ENCODE results near the gene PRRX2.
A peak's percentile ranks its signal among the peaks of the same experiment; 100 is the strongest.

Gene PRRX2

DNA sequence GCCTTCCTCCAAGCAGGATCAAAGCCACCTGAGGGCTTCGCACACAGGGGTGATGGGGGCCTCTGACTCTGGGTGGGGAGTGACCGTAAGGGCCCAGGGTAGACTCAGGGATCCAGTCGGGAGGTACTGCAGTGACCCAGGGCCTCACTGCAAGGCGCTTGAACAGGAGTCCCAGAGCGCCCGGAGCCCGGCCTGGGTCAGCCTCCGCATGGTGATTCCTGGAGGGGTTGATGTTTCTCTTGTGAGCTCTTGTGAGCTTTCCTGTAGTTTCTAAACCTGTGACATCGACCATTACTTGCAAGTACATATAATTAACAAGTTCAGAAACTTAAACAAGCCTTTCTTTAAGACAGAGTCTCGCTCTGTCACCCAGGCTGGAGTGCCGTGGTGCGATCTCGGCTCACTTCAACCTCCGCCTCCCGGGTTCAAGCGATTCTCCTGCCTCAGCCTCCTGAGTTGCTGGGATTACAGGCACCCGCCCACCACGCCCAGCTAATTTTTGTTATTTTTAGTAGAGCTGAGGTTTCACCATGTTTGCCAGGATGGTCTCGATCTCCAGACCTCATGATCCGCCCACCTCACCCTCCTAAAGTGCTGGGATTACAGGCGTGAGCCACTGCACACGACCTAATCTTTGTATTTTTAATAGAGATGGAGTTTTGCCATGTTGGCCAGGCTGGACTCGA is 67.6 kb downstream of the PRRX2 start (continued):
- TF ChIP-seq, protein P1, sequence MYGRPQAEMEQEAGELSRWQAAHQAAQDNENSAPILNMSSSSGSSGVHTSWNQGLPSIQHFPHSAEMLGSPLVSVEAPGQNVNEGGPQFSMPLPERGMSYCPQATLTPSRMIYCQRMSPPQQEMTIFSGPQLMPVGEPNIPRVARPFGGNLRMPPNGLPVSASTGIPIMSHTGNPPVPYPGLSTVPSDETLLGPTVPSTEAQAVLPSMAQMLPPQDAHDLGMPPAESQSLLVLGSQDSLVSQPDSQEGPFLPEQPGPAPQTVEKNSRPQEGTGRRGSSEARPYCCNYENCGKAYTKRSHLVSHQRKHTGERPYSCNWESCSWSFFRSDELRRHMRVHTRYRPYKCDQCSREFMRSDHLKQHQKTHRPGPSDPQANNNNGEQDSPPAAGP (tag by site-specific recombination; IDR thresholded peaks at IDR 0.05), result 0 out of 2 replicates have a peak, but pooled peaks have one; percentile 22
- TF ChIP-seq ZNF211 (tag by site-specific recombination; IDR thresholded peaks at IDR 0.05; ENCODE audit: low read depth), result no peak
- TF ChIP-seq YY2 (tag by site-specific recombination; IDR thresholded peaks at IDR 0.05), result no peak
- TF ChIP-seq ZNF311 (tag by site-specific recombination; IDR thresholded peaks at IDR 0.05; ENCODE audit: borderline replicate concordance), result no peak
- TF ChIP-seq ZNF391 (tag by site-specific recombination; IDR thresholded peaks at IDR 0.05; ENCODE audit: borderline replicate concordance, low read depth), result no peak
- TF ChIP-seq EGR2 (tag by site-specific recombination; IDR thresholded peaks at IDR 0.05; ENCODE audit: low read depth), result peak; percentile 40; the same call in 1 of the 2 replicates
- no peak for TF ChIP-seq ZNF664 (tag by site-specific recombination; IDR thresholded peaks at IDR 0.05)
- no peak for TF ChIP-seq SP2 (tag by site-specific recombination; IDR thresholded peaks at IDR 0.05)
- TF ChIP-seq ZNF747 (tag by site-specific recombination; IDR thresholded peaks at IDR 0.05), result no peak
- no peak for TF ChIP-seq ZNF561 (tag by site-specific recombination; IDR thresholded peaks at IDR 0.05; ENCODE audit: borderline replicate concordance)
- TF ChIP-seq KLF1 (tag by site-specific recombination; IDR thresholded peaks at IDR 0.05), result peak; percentile 95

DNA sequence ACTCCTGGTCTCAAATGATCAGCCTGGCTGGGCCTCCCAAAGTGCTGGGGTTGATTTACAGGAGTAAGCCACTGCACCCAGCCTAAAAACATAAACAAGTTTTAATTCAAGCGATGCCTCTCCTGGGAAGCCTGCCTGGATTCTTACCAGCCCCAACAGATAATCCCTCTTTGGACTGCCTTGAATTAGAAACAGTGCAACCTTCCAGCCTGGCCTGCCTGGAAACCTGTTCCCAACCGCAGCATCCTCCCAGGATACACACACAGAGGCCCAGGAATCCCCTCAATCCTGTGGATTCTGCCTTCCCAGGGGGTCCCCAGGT is 68.1 kb downstream of the PRRX2 start:
- no peaks in the 10 kb centered on the region for H3K9me3 ChIP-seq (ENCODE audit: control insufficient read depth, insufficient read depth, low read depth, low read length)
- H3K4me1 ChIP-seq (ENCODE audit: control insufficient read depth, insufficient read depth, low read length), result no peaks in the 10 kb centered on the region
- ChIA-PET CTCF (interaction anchor here (0.6 to 1.5 kb wide), 2 partner anchors 11 to 57 kb away, joined by 3 read pairs; no protein-coding TSS in a partner anchor), POLR2A (no interaction called here)
- no peak overlapping the region for H3K4me3 ChIP-seq (ENCODE audit: low read depth, low read length)
- no peak overlapping the region for H3K27ac ChIP-seq (ENCODE audit: extremely low read depth, low read depth, low read length)
- H3K36me3 ChIP-seq (ENCODE audit: control insufficient read depth in 2 of 2, insufficient read depth in 1 of 2, low read length in 2 of 2), result no peaks in the 10 kb centered on the region
- TF ChIP-seq KLF1 (tag by site-specific recombination; IDR thresholded peaks at IDR 0.05), result 0 out of 2 replicates have a peak, but pooled peaks have one; percentile 6
- TF ChIP-seq, protein P1 (tag by site-specific recombination; IDR thresholded peaks at IDR 0.05), result 0 out of 2 replicates have a peak, but pooled peaks have one; percentile 10
- TF ChIP-seq, protein P2, sequence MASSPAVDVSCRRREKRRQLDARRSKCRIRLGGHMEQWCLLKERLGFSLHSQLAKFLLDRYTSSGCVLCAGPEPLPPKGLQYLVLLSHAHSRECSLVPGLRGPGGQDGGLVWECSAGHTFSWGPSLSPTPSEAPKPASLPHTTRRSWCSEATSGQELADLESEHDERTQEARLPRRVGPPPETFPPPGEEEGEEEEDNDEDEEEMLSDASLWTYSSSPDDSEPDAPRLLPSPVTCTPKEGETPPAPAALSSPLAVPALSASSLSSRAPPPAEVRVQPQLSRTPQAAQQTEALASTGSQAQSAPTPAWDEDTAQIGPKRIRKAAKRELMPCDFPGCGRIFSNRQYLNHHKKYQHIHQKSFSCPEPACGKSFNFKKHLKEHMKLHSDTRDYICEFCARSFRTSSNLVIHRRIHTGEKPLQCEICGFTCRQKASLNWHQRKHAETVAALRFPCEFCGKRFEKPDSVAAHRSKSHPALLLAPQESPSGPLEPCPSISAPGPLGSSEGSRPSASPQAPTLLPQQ (tag by site-specific recombination; IDR thresholded peaks at IDR 0.05), result no peak

DNA sequence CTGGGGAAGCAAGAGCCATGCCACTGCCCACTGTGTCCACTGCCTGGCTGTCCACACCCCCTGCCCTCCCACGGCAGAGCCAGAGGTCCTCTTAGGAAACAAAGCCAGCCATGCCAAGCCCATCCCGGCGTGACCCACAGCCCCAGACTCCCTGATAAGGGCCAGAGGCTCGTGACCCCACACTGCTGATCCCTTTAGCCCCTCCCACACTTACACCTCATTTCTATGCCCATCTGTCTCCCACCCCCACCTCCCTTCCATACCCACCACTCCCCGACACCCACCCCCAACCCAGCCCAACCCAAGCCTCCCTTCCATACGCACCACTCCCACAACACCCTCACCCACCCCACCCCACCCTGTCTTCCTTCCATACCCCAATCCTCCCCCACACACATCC is 70.1 kb downstream of the PRRX2 start:
- ChIA-PET POLR2A (no interaction called here), CTCF (interaction anchor here (1.0 to 9.7 kb wide), 4 partner anchors 8 to 93 kb away, joined by 3 to 220 read pairs (median 64); partner anchors contain the start of gene ASB6)
- Histone ChIP-seq H3K4me3 (ENCODE audit: low read depth, low read length) (no peak overlapping the region), H3K27ac (ENCODE audit: extremely low read depth, low read depth, low read length) (no peak overlapping the region), H3K36me3 (ENCODE audit: control insufficient read depth in 2 of 2, insufficient read depth in 1 of 2, low read length in 2 of 2) (no peaks in the 10 kb centered on the region), H3K4me1 (ENCODE audit: control insufficient read depth, insufficient read depth, low read length) (no peaks in the 10 kb centered on the region), H3K9me3 (ENCODE audit: control insufficient read depth, insufficient read depth, low read depth, low read length) (no peaks in the 10 kb centered on the region)
- TF ChIP-seq, protein P3, sequence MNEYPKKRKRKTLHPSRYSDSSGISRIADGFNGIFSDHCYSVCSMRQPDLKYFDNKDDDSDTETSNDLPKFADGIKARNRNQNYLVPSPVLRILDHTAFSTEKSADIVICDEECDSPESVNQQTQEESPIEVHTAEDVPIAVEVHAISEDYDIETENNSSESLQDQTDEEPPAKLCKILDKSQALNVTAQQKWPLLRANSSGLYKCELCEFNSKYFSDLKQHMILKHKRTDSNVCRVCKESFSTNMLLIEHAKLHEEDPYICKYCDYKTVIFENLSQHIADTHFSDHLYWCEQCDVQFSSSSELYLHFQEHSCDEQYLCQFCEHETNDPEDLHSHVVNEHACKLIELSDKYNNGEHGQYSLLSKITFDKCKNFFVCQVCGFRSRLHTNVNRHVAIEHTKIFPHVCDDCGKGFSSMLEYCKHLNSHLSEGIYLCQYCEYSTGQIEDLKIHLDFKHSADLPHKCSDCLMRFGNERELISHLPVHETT (tag by site-specific recombination; IDR thresholded peaks at IDR 0.05), result no peak
- TF ChIP-seq EGR2 (tag by site-specific recombination; IDR thresholded peaks at IDR 0.05; ENCODE audit: low read depth) (peak; percentile 56), ZFHX2 (tag by site-specific recombination; conservative IDR thresholded peaks at IDR 0.05) (peak; percentile 54), KLF1 (tag by site-specific recombination; IDR thresholded peaks at IDR 0.05) (peak; percentile 92)

All from HEK293 (cell line).